GM13977 (cell line): ENCODE results near the gene DUSP5.

ENCODE experiments used
- DNase-seq: peaks from one replicate; pipeline ENCODE4 v3.0.0; 2012; ENCODE audit warnings: low spot score
- CTCF ChIP-seq: IDR thresholded peaks from 2 replicates; pipeline ENCODE4 v1.5.1; 2012; ENCODE audit warnings: mild to moderate bottlenecking, control low read depth; ENCODE audit not compliant: insufficient read depth; ENCODE audit errors: extremely low read depth, missing control alignments
- in situ Hi-C: fragments of 300-500 bp; cut with MboI; formaldehyde crosslinking; loops from one replicate; pipeline ENCODE4 v1.12.0; 2022; ENCODE audit warnings: low sequenced_read_pairs, low pct_unique_long_range_greater_than_20kb, mixed read lengths, inconsistent platforms; ENCODE audit not compliant: unreplicated experiment

DUSP5 gene

GRCh38 chr10:110544958-110545537 lies 47.3 kb downstream of the DUSP5 start:
- in situ Hi-C loops = loop anchor here (10.0 kb wide), 1 partner anchor 190 kb away; no protein-coding TSS in a partner anchor
- no peak for TF ChIP-seq CTCF
- no peak for DNase-seq

GRCh38 chr10:110546077-110546476 lies 48.4 kb downstream of the DUSP5 start:
- in situ Hi-C loops = loop anchor here (10.0 kb wide), 1 partner anchor 191 kb away; no protein-coding TSS in a partner anchor
- no peak for TF ChIP-seq CTCF
- DNase-seq = no peak

- no peak for TF ChIP-seq CTCF
- in situ Hi-C loops = loop anchor here (10.0 kb wide), 1 partner anchor 192 kb away; no protein-coding TSS in a partner anchor
- DNase-seq = no peak
Observed at GRCh38 chr10:110546499-110547110, 48.9 kb downstream of the DUSP5 start.

- peak; percentile 66 for TF ChIP-seq CTCF
- DNase-seq = peak; percentile 67
- in situ Hi-C loops = loop anchor here (10.0 kb wide), 1 partner anchor 192 kb away; no protein-coding TSS in a partner anchor
Observed at GRCh38 chr10:110547139-110547761, 49.5 kb downstream of the DUSP5 start.

- no peak for TF ChIP-seq CTCF
- in situ Hi-C loops = loop anchor here (10.0 kb wide), 1 partner anchor 193 kb away; no protein-coding TSS in a partner anchor
- DNase-seq = no peak
Observed at GRCh38 chr10:110548002-110548401, 50.3 kb downstream of the DUSP5 start.

GRCh38 chr10:110549211-110549610 lies 51.5 kb downstream of the DUSP5 start:
- in situ Hi-C loops = loop anchor here (10.0 kb wide), 1 partner anchor 194 kb away; no protein-coding TSS in a partner anchor
- no peak for TF ChIP-seq CTCF
- DNase-seq = no peak
